ENCODE measurements around the gene UGT2B7. TPM values are rescaled to one million over a fixed set of nuclear protein-coding genes. Genes with fewer than 3 reads are reported as not detected.
"Not testable (repeated sequence)": the region's sequence is repeated elsewhere in the genome, so short reads cannot be mapped to it uniquely, and the experiment has no call there.

Gene UGT2B7
- total RNA-seq, 4 donors from 2014 or later, result 0.58 to 22.2 (median 2.0) TPM; not detected in 1

DNA sequence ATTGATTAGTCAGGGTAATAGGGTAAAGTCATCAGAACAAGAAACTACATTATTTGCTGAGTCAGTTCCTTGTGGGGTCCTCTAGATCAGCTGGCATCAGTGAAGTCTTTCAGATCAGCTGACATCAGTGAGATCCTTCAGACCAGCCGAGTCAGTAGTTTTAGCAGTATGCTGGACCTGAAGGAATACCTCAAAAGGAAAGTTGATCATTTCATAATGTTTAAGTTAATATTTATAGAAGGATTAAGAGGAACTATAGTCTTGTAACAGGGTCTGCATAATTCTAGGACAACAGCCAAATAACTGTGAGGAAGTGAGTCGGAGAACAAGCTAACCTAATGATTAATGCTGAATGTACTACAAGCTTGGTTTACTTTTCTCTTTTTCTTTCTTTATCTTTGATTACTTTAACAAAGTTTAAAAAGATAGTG is 958 bp upstream of the UGT2B7 start:
- TF ChIP-seq POLR2A (IDR thresholded peaks at IDR 0.05), result no peak
- TF ChIP-seq, protein P1, sequence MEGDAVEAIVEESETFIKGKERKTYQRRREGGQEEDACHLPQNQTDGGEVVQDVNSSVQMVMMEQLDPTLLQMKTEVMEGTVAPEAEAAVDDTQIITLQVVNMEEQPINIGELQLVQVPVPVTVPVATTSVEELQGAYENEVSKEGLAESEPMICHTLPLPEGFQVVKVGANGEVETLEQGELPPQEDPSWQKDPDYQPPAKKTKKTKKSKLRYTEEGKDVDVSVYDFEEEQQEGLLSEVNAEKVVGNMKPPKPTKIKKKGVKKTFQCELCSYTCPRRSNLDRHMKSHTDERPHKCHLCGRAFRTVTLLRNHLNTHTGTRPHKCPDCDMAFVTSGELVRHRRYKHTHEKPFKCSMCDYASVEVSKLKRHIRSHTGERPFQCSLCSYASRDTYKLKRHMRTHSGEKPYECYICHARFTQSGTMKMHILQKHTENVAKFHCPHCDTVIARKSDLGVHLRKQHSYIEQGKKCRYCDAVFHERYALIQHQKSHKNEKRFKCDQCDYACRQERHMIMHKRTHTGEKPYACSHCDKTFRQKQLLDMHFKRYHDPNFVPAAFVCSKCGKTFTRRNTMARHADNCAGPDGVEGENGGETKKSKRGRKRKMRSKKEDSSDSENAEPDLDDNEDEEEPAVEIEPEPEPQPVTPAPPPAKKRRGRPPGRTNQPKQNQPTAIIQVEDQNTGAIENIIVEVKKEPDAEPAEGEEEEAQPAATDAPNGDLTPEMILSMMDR (IDR thresholded peaks at IDR 0.05), result no peak
- no peaks in the 10 kb centered on the region for H3K9me3 ChIP-seq
- no peak overlapping the region for H3K27ac ChIP-seq
- no peaks in the 10 kb centered on the region for H3K36me3 ChIP-seq
- intact Hi-C loops (cut with DNase I; ENCODE audit: low total_unique reads), result no loop called here
- no peaks in the 10 kb centered on the region for H3K4me1 ChIP-seq
- no peaks in the 10 kb centered on the region for H3K27me3 ChIP-seq
- no peak for DNase-seq
- no peak overlapping the region for H3K4me3 ChIP-seq

DNA sequence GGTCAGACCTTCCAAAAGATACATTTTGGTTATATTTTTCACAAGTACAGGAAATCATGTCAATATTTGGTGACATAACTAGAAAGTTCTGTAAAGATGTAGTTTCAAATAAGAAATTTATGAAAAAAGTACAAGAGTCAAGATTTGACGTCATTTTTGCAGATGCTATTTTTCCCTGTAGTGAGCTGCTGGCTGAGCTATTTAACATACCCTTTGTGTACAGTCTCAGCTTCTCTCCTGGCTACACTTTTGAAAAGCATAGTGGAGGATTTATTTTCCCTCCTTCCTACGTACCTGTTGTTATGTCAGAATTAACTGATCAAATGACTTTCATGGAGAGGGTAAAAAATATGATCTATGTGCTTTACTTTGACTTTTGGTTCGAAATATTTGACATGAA is 536 bp downstream of the UGT2B7 start:
- no peaks in the 10 kb centered on the region for H3K27me3 ChIP-seq
- TF ChIP-seq POLR2A (IDR thresholded peaks at IDR 0.05), result no peak
- TF ChIP-seq, protein P1 (IDR thresholded peaks at IDR 0.05), result no peak
- no peak overlapping the region for H3K27ac ChIP-seq
- intact Hi-C loops (cut with DNase I; ENCODE audit: low total_unique reads), result no loop called here
- no peaks in the 10 kb centered on the region for H3K36me3 ChIP-seq
- H3K4me1 ChIP-seq, result no peaks in the 10 kb centered on the region
- H3K4me3 ChIP-seq, result no peak overlapping the region
- H3K9me3 ChIP-seq, result no peaks in the 10 kb centered on the region
- no peak for DNase-seq

DNA sequence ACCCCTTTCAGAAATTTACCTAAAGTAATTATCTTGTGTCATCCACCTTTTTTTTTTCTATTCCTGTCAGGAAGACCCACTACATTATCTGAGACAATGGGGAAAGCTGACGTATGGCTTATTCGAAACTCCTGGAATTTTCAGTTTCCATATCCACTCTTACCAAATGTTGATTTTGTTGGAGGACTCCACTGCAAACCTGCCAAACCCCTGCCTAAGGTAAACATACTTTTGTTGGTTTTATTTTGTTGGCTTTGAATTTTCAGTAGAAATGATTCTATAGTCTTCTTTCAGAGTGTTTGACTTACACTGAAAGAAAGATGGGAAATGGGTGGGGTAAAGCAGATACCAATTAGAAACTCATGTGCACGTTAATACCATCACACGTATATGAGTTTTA is 2.2 kb downstream of the UGT2B7 start:
- DNase-seq, result no peak
- Histone ChIP-seq H3K4me3 (no peak overlapping the region), H3K4me1 (no peaks in the 10 kb centered on the region), H3K9me3 (no peaks in the 10 kb centered on the region), H3K27ac (no peak overlapping the region), H3K27me3 (no peaks in the 10 kb centered on the region), H3K36me3 (no peaks in the 10 kb centered on the region)
- intact Hi-C loops (cut with DNase I; ENCODE audit: low total_unique reads), result no loop called here
- TF ChIP-seq, protein P1 (IDR thresholded peaks at IDR 0.05), result no peak
- TF ChIP-seq POLR2A (IDR thresholded peaks at IDR 0.05), result no peak

DNA sequence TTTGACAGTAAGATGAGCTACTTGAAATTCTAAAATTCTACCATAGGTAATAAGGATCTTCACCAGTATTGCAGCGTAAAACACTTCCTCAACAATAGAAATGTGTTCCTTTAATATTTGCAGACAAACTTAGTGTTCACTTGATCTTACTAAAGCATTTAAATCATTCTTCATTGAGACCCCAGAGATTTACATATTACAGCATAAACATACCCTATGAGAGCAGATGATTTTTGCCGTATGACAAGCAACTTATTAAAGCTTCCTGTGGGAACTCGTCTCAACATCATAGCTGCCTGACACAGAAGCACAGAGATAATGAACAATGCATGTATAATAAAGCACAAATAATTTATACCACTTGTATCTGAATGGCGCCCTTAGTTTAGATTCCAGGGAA is 3.6 kb downstream of the UGT2B7 start:
- intact Hi-C loops (cut with DNase I; ENCODE audit: low total_unique reads), result no loop called here
- TF ChIP-seq POLR2A (IDR thresholded peaks at IDR 0.05), result no peak
- TF ChIP-seq, protein P1 (IDR thresholded peaks at IDR 0.05), result no peak
- Histone ChIP-seq H3K9me3 (no peaks in the 10 kb centered on the region), H3K27me3 (no peaks in the 10 kb centered on the region), H3K27ac (no peak overlapping the region), H3K4me1 (no peaks in the 10 kb centered on the region), H3K4me3 (no peak overlapping the region), H3K36me3 (no peaks in the 10 kb centered on the region)
- DNase-seq, result no peak

DNA sequence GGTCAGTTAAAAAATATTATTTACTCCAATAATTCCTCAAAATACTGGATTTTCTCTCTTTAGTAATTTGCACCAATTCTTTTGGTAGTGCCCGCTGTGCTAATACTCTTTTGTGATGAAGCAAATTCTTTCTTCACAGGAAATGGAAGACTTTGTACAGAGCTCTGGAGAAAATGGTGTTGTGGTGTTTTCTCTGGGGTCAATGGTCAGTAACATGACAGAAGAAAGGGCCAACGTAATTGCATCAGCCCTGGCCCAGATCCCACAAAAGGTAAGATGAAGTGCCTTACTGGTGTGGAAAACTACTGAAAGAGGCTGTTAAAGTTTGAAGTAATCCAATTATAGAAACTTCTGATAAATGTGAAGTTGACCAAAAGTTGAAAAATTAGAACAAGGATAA is 6.4 kb downstream of the UGT2B7 start:
- DNase-seq; H3K27ac ChIP-seq; H3K9me3 ChIP-seq; H3K27me3 ChIP-seq; H3K36me3 ChIP-seq; H3K4me1 ChIP-seq; H3K4me3 ChIP-seq; intact Hi-C loops (cut with DNase I; ENCODE audit: low total_unique reads): not testable (repeated sequence)

DNA sequence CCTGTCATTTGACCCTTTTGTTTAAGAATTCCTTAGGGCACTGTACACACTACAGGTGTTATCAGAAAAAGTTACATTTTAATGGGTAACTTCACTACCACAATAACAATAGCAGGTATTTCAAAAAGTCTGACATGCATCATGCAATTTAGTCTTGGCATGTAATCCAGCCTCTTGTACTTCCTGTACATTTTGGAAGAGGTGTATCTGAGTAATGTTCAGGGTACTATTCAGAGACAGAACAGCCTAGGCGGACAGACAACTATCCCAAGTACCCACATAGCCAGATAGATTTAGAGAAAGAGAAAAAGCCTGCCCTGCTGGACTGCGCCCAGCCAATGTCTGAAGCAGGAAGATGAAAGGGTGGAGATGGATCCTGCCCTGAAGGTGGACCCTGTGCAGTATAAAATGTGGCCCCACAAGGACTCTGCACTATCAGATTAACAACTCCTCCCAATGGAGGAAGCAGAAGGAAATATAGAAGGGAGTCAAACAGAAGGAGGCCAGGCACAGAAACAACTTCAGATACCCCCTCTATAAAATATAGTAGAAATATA is 8.5 kb downstream of the UGT2B7 start:
- no peaks in the 10 kb centered on the region for H3K9me3 ChIP-seq
- H3K4me3 ChIP-seq, result no peak overlapping the region
- H3K4me1 ChIP-seq, result no peaks in the 10 kb centered on the region
- DNase-seq, result no peak
- intact Hi-C loops (cut with DNase I; ENCODE audit: low total_unique reads), result no loop called here
- no peak overlapping the region for H3K27ac ChIP-seq
- TF ChIP-seq, protein P1 (IDR thresholded peaks at IDR 0.05), result no peak
- TF ChIP-seq POLR2A (IDR thresholded peaks at IDR 0.05), result no peak
- no peaks in the 10 kb centered on the region for H3K36me3 ChIP-seq
- H3K27me3 ChIP-seq, result no peaks in the 10 kb centered on the region

DNA sequence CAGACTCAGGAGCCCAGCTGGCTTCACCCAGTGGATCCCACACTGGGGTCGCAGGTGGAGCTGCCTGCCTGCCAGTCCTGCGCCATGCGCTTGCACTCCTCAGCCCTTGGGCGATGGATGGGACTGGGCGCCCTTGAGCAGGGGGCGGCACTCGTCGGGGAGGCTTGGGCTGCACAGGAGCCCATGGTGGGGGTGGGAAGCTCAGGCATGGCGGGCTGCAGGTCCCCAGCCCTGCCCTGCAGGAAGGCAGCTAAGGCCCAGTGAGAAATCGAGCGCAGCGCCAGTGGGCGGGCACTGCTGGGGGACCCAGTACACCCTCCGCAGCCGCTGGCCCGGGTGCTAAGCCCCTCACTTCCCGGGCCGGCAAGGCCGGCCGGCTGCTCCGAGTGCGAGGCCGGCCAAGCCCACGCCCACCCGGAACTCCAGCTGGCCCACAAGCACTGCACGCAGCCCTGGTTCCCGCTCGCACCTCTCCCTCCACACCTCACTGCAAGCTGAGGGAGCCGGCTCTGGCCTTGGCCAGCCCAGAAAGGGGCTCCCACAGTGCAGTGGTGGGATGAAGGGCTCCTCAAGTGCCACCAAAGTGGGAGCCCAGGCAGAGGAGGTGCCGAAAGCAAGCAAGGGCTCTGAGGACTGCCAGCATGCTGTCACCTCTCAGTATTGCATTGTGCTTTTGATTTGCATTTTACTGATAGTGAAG is 19.0 kb downstream of the UGT2B7 start:
- H3K27me3 ChIP-seq; H3K36me3 ChIP-seq; intact Hi-C loops (cut with DNase I; ENCODE audit: low total_unique reads); H3K4me3 ChIP-seq; DNase-seq; H3K9me3 ChIP-seq; H3K27ac ChIP-seq; H3K4me1 ChIP-seq: not testable (repeated sequence)

Data from uterus (tissue), 4 donors.